GM04504 (cell line): Measurements from ENCODE around the gene MT1X.

ENCODE experiments used
- DNase-seq: peaks from one replicate; pipeline ENCODE4 v3.0.0-alpha.2; 2012; ENCODE audit warnings: low read depth

MT1X gene

GRCh38 chr16:56679818-56680217 is 2.5 kb upstream of the MT1X start:
- no peak for DNase-seq

GRCh38 chr16:56682703-56683397 is 580 bp downstream of the MT1X start:
- no peak for DNase-seq

- no peak for DNase-seq
These were observed 1.3 kb downstream of the MT1X start for GRCh38 chr16:56683424-56684172.

- DNase-seq: no peak
These were observed 2.1 kb downstream of the MT1X start for GRCh38 chr16:56684256-56684925.

- no peak for DNase-seq
These were observed 2.8 kb downstream of the MT1X start for GRCh38 chr16:56684926-56685590.

- no peak for DNase-seq
These were observed 4.5 kb downstream of the MT1X start for GRCh38 chr16:56686758-56687157.

GRCh38 chr16:56688762-56689161 is 6.5 kb downstream of the MT1X start:
- DNase-seq: no peak

GRCh38 chr16:56689171-56689570 is 6.9 kb downstream of the MT1X start:
- no peak for DNase-seq

- DNase-seq: no peak
These were observed 8.3 kb downstream of the MT1X start for GRCh38 chr16:56690420-56691122.

GRCh38 chr16:56691885-56692284 is 9.6 kb downstream of the MT1X start:
- no peak for DNase-seq

- DNase-seq: no peak
These were observed 13.0 kb downstream of the MT1X start for GRCh38 chr16:56695246-56695645.

- DNase-seq: no peak
These were observed 15.3 kb downstream of the MT1X start for GRCh38 chr16:56697456-56698155.

- no peak for DNase-seq
These were observed 17.9 kb downstream of the MT1X start for GRCh38 chr16:56700195-56700594.

- DNase-seq: no peak
These were observed 18.4 kb downstream of the MT1X start for GRCh38 chr16:56700631-56701030.

- no peak for DNase-seq
These were observed 19.3 kb downstream of the MT1X start for GRCh38 chr16:56701534-56701933.

DNA sequence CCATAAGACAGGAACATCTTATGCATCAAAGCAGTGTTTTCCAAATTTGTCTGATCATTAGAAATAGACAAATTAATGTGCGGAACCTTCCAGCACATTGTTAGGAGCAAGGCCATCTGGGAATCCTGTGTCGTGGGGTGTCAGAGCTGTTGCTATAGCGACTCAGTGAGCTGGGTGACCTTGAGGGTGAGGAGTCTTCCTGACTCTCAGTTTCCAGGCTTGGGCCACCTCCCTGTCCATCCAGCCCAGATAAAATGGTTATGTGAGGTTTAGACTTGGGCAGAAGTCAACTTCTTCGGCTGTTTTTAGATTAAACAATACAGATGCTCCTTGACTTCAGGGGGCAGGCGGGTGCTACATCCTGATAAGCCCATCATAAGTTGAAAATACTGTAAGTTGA is 20.6 kb downstream of the MT1X start:
- no peak for DNase-seq

GRCh38 chr16:56708525-56709442 is 26.5 kb downstream of the MT1X start:
- DNase-seq: no peak

GRCh38 chr16:56709443-56710040 is 27.3 kb downstream of the MT1X start:
- DNase-seq: no peak

GRCh38 chr16:56710181-56710737 is 28.0 kb downstream of the MT1X start:
- no peak for DNase-seq
